GM19025 (cell line): ENCODE measurements around the gene DAB2.
"Not testable (repeated sequence)": the region's sequence is repeated elsewhere in the genome, so short reads cannot be mapped to it uniquely, and the experiment has no call there.

Experiments used
- ATAC-seq: cut with Tn5 transposase; IDR thresholded peaks from one replicate; pipeline ENCODE4 v1.9.1; 2021; ENCODE audit warnings: mild to moderate bottlenecking, low read depth, moderate library complexity; ENCODE audit not compliant: unreplicated experiment

The DAB2 gene

GRCh38 chr5:39422728-39423285, 2.0 kb downstream of the DAB2 start:
- ATAC-seq = no peak

- no peak for ATAC-seq
Observed at GRCh38 chr5:39422036-39422606, 2.7 kb downstream of the DAB2 start.

GRCh38 chr5:39420482-39421145, 4.2 kb downstream of the DAB2 start:
- ATAC-seq = no peak

- ATAC-seq = no peak
Observed at GRCh38 chr5:39419796-39420195, 5.0 kb downstream of the DAB2 start.

GRCh38 chr5:39417979-39418378, 6.8 kb downstream of the DAB2 start:
- no peak for ATAC-seq

- ATAC-seq = no peak
Observed at GRCh38 chr5:39415201-39415600, 9.6 kb downstream of the DAB2 start.

- no peak for ATAC-seq
Observed at GRCh38 chr5:39414426-39414825, 10.4 kb downstream of the DAB2 start.

- no peak for ATAC-seq
Observed at GRCh38 chr5:39413771-39414170, 11.0 kb downstream of the DAB2 start.

GRCh38 chr5:39412721-39413394, 11.9 kb downstream of the DAB2 start:
- ATAC-seq = no peak

GRCh38 chr5:39411985-39412384, 12.8 kb downstream of the DAB2 start:
- no peak for ATAC-seq

- ATAC-seq = no peak
Observed at GRCh38 chr5:39411061-39411460, 13.7 kb downstream of the DAB2 start.

- no peak for ATAC-seq
Observed at GRCh38 chr5:39409033-39409432, 15.7 kb downstream of the DAB2 start.

- ATAC-seq = no peak
Observed at GRCh38 chr5:39405083-39405843, 19.5 kb downstream of the DAB2 start.

GRCh38 chr5:39403761-39404160, 21.0 kb downstream of the DAB2 start:
- not testable (repeated sequence) for ATAC-seq

- not testable (repeated sequence) for ATAC-seq
Observed at GRCh38 chr5:39402140-39402539, 22.6 kb downstream of the DAB2 start.

GRCh38 chr5:39400713-39401578, 23.8 kb downstream of the DAB2 start:
- ATAC-seq = no peak

- no peak for ATAC-seq
Observed at GRCh38 chr5:39399135-39400036, 25.4 kb downstream of the DAB2 start.

GRCh38 chr5:39396843-39397242, 27.9 kb downstream of the DAB2 start:
- ATAC-seq = no peak

GRCh38 chr5:39395521-39395920, 29.3 kb downstream of the DAB2 start:
- no peak for ATAC-seq
